WTC11 (cell line): Measurements from ENCODE around the gene ZDHHC24. TPM values are rescaled to one million over a fixed set of nuclear protein-coding genes. Genes with fewer than 3 reads are reported as not detected.

ENCODE experiments used
- FOXP1 ChIP-seq: sonication (generic); formaldehyde crosslinking; IDR thresholded peaks from 2 replicates; pipeline ENCODE4 v1.8.0; 2022; ENCODE audit warnings: missing genetic modification reagents, mild to moderate bottlenecking, moderate library complexity, borderline replicate concordance
- GABPB1 ChIP-seq: sonication (generic); formaldehyde crosslinking; IDR thresholded peaks from 2 replicates; pipeline ENCODE4 v1.8.1; 2023; ENCODE audit warnings: mild to moderate bottlenecking, missing genetic modification reagents
- IRF1 ChIP-seq: sonication (generic); formaldehyde crosslinking; IDR thresholded peaks from 2 replicates; pipeline ENCODE4 v1.8.0; 2023; ENCODE audit warnings: missing genetic modification reagents
- MAX ChIP-seq: sonication (generic); formaldehyde crosslinking; IDR thresholded peaks from 2 replicates; pipeline ENCODE4 v1.8.0; 2022; ENCODE audit warnings: mild to moderate bottlenecking, missing genetic modification reagents
- NFYB ChIP-seq: sonication (generic); formaldehyde crosslinking; conservative IDR thresholded peaks from 2 replicates; pipeline ENCODE4 v1.8.0; 2022; ENCODE audit warnings: low read depth, missing genetic modification reagents
- STAT6 ChIP-seq: sonication (generic); formaldehyde crosslinking; conservative IDR thresholded peaks from 2 replicates; pipeline ENCODE4 v1.8.1; 2023; ENCODE audit warnings: mild to moderate bottlenecking, low read depth, missing genetic modification reagents, moderate library complexity
- ZBTB21 ChIP-seq: sonication (generic); formaldehyde crosslinking; IDR thresholded peaks from 2 replicates; pipeline ENCODE4 v1.8.1; 2023; ENCODE audit warnings: mild to moderate bottlenecking, missing genetic modification reagents, borderline replicate concordance
- ZNF232 ChIP-seq: sonication (generic); formaldehyde crosslinking; IDR thresholded peaks from 2 replicates; pipeline ENCODE4 v1.8.0; 2022; ENCODE audit warnings: mild to moderate bottlenecking, missing genetic modification reagents
- total RNA-seq: library from RNA; stranded (reverse); gene quantifications from 3 replicates; pipeline ENCODE4 v1.2.3, GENCODE V29; 2021
- TF ChIP-seq, protein P1 (sequence below): sonication (generic); formaldehyde crosslinking; IDR thresholded peaks from 2 replicates; pipeline ENCODE4 v1.8.0; 2022; ENCODE audit warnings: mild to moderate bottlenecking, missing genetic modification reagents
- TF ChIP-seq, protein P2 (sequence below): sonication (generic); formaldehyde crosslinking; conservative IDR thresholded peaks from 2 replicates; pipeline ENCODE4 v1.8.1; 2022; ENCODE audit warnings: mild to moderate bottlenecking, missing genetic modification reagents
- TF ChIP-seq, protein P3 (sequence below): fragments of 250-450 bp; sonication (Bioruptor Pico); IDR thresholded peaks from 2 replicates; pipeline ENCODE4 v1.9.0; 2021; ENCODE audit warnings: mild to moderate bottlenecking
- TF ChIP-seq, protein P4 (sequence below): sonication (generic); formaldehyde crosslinking; IDR thresholded peaks from 2 replicates; pipeline ENCODE4 v1.8.0; 2022; ENCODE audit warnings: missing genetic modification reagents
- TF ChIP-seq, protein P5 (sequence below): sonication (generic); formaldehyde crosslinking; IDR thresholded peaks from 2 replicates; pipeline ENCODE4 v1.8.1; 2023; ENCODE audit warnings: mild to moderate bottlenecking, missing genetic modification reagents

Gene ZDHHC24
- total RNA-seq, 1 experiment from 2014 or later, result 14.8 TPM

DNA sequence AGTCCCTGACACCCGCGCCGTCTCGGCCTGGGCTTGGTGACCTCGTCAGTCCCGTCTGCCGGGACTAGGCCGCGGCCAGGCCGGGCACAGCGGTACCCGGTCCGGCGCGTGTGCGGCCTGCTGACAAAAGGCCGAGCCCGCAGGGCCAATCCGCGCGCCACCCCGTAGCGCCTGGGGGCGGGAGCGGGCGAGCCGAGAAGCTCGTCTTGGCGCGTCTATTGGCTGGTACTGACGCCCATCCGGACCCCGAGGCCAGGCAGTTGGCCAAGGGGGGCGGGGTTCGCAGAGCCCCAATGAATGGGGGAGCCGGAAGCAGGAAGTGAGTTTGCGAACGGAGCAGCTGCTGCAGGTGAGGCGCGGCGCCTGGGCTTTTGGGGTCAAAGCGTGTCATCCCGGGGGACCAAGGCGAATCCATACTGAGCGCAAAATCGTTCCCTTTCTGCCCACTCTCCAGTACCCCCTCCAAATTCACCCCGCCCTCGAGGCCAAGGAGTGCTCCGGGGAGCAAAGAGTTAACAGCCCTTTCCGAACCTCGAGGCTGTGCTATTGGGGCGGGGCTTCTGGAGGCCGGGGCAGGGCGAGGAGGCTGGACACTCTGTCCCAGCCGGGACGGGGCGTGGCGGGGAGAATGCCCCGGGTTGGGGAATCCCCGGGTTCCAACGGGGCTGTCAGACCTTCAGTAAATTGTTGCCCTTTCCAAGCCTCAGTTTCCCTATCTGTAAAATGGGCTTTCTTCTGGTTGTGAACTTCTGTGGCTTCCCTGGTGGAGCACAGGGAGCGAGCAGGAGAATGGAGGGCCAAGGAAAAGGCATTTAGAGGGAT is 65.5 kb downstream of the ZDHHC24 start, which contains the start of gene DPP3 (continued):
- TF ChIP-seq, protein P1, sequence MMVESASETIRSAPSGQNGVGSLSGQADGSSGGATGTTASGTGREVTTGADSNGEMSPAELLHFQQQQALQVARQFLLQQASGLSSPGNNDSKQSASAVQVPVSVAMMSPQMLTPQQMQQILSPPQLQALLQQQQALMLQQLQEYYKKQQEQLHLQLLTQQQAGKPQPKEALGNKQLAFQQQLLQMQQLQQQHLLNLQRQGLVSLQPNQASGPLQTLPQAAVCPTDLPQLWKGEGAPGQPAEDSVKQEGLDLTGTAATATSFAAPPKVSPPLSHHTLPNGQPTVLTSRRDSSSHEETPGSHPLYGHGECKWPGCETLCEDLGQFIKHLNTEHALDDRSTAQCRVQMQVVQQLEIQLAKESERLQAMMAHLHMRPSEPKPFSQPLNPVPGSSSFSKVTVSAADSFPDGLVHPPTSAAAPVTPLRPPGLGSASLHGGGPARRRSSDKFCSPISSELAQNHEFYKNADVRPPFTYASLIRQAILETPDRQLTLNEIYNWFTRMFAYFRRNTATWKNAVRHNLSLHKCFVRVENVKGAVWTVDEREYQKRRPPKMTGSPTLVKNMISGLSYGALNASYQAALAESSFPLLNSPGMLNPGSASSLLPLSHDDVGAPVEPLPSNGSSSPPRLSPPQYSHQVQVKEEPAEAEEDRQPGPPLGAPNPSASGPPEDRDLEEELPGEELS (CRISPR knock-in tag), result peak; percentile 9; the same call in 1 of the 2 replicates
- TF ChIP-seq ZNF232 (CRISPR knock-in tag) (no peak), FOXP1 (CRISPR knock-in tag) (peak; percentile 71; the same call in 1 of the 2 replicates), ZBTB21 (CRISPR knock-in tag) (no peak), MAX (peak; percentile 14; the same call in 1 of the 2 replicates), IRF1 (0 out of 2 replicates have a peak, but pooled peaks have one; percentile 18), STAT6 (CRISPR knock-in tag) (no peak), NFYB (CRISPR knock-in tag) (peak; percentile 90), GABPB1 (CRISPR knock-in tag) (peak; percentile 54; the same call in 1 of the 2 replicates)
- TF ChIP-seq, protein P2, sequence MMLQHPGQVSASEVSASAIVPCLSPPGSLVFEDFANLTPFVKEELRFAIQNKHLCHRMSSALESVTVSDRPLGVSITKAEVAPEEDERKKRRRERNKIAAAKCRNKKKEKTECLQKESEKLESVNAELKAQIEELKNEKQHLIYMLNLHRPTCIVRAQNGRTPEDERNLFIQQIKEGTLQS (CRISPR knock-in tag), result no peak
- TF ChIP-seq, protein P3, sequence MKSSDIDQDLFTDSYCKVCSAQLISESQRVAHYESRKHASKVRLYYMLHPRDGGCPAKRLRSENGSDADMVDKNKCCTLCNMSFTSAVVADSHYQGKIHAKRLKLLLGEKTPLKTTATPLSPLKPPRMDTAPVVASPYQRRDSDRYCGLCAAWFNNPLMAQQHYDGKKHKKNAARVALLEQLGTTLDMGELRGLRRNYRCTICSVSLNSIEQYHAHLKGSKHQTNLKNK (CRISPR knock-in tag), result 0 out of 2 replicates have a peak, but pooled peaks have one; percentile 38
- TF ChIP-seq, protein P4, sequence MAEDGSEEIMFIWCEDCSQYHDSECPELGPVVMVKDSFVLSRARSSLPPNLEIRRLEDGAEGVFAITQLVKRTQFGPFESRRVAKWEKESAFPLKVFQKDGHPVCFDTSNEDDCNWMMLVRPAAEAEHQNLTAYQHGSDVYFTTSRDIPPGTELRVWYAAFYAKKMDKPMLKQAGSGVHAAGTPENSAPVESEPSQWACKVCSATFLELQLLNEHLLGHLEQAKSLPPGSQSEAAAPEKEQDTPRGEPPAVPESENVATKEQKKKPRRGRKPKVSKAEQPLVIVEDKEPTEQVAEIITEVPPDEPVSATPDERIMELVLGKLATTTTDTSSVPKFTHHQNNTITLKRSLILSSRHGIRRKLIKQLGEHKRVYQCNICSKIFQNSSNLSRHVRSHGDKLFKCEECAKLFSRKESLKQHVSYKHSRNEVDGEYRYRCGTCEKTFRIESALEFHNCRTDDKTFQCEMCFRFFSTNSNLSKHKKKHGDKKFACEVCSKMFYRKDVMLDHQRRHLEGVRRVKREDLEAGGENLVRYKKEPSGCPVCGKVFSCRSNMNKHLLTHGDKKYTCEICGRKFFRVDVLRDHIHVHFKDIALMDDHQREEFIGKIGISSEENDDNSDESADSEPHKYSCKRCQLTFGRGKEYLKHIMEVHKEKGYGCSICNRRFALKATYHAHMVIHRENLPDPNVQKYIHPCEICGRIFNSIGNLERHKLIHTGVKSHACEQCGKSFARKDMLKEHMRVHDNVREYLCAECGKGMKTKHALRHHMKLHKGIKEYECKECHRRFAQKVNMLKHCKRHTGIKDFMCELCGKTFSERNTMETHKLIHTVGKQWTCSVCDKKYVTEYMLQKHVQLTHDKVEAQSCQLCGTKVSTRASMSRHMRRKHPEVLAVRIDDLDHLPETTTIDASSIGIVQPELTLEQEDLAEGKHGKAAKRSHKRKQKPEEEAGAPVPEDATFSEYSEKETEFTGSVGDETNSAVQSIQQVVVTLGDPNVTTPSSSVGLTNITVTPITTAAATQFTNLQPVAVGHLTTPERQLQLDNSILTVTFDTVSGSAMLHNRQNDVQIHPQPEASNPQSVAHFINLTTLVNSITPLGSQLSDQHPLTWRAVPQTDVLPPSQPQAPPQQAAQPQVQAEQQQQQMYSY (CRISPR knock-in tag), result peak; percentile 55; the same call in 1 of the 2 replicates
- TF ChIP-seq, protein P5, sequence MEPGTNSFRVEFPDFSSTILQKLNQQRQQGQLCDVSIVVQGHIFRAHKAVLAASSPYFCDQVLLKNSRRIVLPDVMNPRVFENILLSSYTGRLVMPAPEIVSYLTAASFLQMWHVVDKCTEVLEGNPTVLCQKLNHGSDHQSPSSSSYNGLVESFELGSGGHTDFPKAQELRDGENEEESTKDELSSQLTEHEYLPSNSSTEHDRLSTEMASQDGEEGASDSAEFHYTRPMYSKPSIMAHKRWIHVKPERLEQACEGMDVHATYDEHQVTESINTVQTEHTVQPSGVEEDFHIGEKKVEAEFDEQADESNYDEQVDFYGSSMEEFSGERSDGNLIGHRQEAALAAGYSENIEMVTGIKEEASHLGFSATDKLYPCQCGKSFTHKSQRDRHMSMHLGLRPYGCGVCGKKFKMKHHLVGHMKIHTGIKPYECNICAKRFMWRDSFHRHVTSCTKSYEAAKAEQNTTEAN (CRISPR knock-in tag), result no peak
- TF ChIP-seq, all 79 proteins: peak for 22
